Esophagus squamous epithelium (tissue), 4 donors: ENCODE results near the gene SMIM26.

Source experiments
- CTCF ChIP-seq, 6 experiments: fragments of 450-650 bp in 4 of 6; fragments of 200-600 bp in 2 of 6; sonication (generic) in 2 of 6; IDR thresholded peaks; one replicate each; pipeline ENCODE4 v1.5.1; 2016 to 2019; ENCODE audit warnings: antibody characterized with exemption in 6 of 6, mild to moderate bottlenecking in 4 of 6, moderate library complexity in 4 of 6
- POLR2A ChIP-seq, 4 donors: fragments of 450-650 bp; IDR thresholded peaks; one replicate each; pipeline ENCODE4 v1.6.1; 2017; ENCODE audit warnings: antibody characterized with exemption in 4 of 4, mild to moderate bottlenecking in 4 of 4, moderate library complexity in 3 of 4

DNA sequence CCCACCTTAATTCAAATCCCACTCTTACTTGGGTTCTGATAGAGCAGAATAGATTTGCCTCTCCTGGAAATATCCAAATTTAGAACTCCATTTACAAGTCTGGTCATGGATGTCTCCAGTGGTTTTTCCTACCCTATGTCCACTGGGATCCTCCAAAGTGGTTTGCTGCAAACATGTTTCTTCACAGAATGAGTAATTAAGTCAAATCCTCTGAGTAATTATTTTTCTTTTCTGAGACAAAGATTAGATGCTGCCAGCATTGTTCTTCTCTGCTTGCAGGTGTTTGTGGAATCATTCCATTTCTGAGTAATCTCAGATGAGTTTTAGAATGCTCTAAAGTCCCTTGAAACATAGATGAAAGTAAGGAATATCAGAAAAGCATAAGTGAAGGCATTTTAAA, 42.5 kb downstream of the SMIM26 start:
- no peak for TF ChIP-seq POLR2A (IDR thresholded peaks at IDR 0.05)
- TF ChIP-seq CTCF (IDR thresholded peaks at IDR 0.05), result no peak
